Lung (tissue), 12 donors: ENCODE measurements around the gene PCBP3. TPM values are rescaled to one million over a fixed set of nuclear protein-coding genes. Genes with fewer than 3 reads are reported as not detected.
A peak's percentile ranks its signal among the peaks of the same experiment; 100 is the strongest.

Experiments
- ATAC-seq: fragments of 200-7000 bp; cut with Tn5 transposase; one replicate; pipeline ENCODE4 v1.9.1; 2020; ENCODE audit warnings: moderate number of reproducible peaks; ENCODE audit not compliant: insufficient read depth, low FRiP score
- DNase-seq, 3 donors: peaks; one replicate each; pipeline ENCODE4 v3.0.0-alpha.2; 2013 to 2017
- H3K27ac ChIP-seq, 2 donors: one replicate each; pipeline ENCODE4 v1.5.1; 2013; ENCODE audit warnings: mild to moderate bottlenecking in 2 of 2, moderate library complexity in 2 of 2, control low read depth in 1 of 2, inconsistent platforms in 1 of 2, low read depth in 1 of 2, low read length in 1 of 2
- H3K27me3 ChIP-seq, 3 donors: one replicate each; pipeline ENCODE4 v1.5.1; 2013; ENCODE audit warnings: low read length in 2 of 3; ENCODE audit not compliant: control insufficient read depth in 3 of 3, insufficient read depth in 3 of 3
- H3K36me3 ChIP-seq, 4 donors: one replicate each; pipeline ENCODE4 v1.5.1; 2013; ENCODE audit warnings: low read length in 4 of 4, mild to moderate bottlenecking in 1 of 4, moderate library complexity in 1 of 4; ENCODE audit not compliant: control insufficient read depth in 4 of 4, insufficient read depth in 4 of 4
- H3K4me1 ChIP-seq, 5 donors: one replicate each; pipeline ENCODE4 v1.5.1; 2013; ENCODE audit warnings: low read length in 5 of 5, mild to moderate bottlenecking in 2 of 5, moderate library complexity in 1 of 5; ENCODE audit not compliant: control insufficient read depth in 5 of 5, insufficient read depth in 5 of 5
- H3K4me3 ChIP-seq: one replicate; pipeline ENCODE4 v1.5.1; 2013; ENCODE audit warnings: mild to moderate bottlenecking, control low read depth, moderate library complexity
- H3K9ac ChIP-seq, 2 donors: one replicate each; pipeline ENCODE4 v1.5.1; 2013; ENCODE audit warnings: low read length in 2 of 2, control low read depth in 1 of 2; ENCODE audit not compliant: insufficient read depth in 1 of 2
- H3K9me3 ChIP-seq, 4 donors: one replicate each; pipeline ENCODE4 v1.5.1; 2013; ENCODE audit warnings: low read length in 3 of 4, mild to moderate bottlenecking in 1 of 4, moderate library complexity in 1 of 4; ENCODE audit not compliant: control insufficient read depth in 4 of 4, insufficient read depth in 3 of 4
- CTCF ChIP-seq: IDR thresholded peaks from 2 replicates; pipeline ENCODE4 v1.5.1; 2012; ENCODE audit warnings: mild to moderate bottlenecking; ENCODE audit errors: control extremely low read depth, extremely low read depth
- WGBS, 2 donors: extraction: QIAGEN DNeasy Blood & Tissue Kit; methylation state at CpG; one replicate each; pipeline ENCODE4 v1.1.7; 2013; 5-methylcytosine and 5-hydroxymethylcytosine counted together
- polyA plus RNA-seq, 2 donors: library from polyadenylated mRNA; stranded (reverse); fragments of 200-250 nt; gene quantifications; one replicate each; pipeline ENCODE4 v1.2.1, GENCODE V29; 2013
- total RNA-seq, 2 donors: library from RNA; depleted of rRNA in 1 of 2; stranded (reverse); fragments of >200 nt in 1 of 2; gene quantifications; one replicate each; pipeline ENCODE4 v1.2.1, GENCODE V29; 2014 to 2021
- donor health status: control.
- donor health status: control.
- donor health status: Bipolar disorder and iron deficiency.
- donor health status: healthy.
- donor health status: DM: yes; HTN: yes; CAD: no.

The PCBP3 gene
- total and polyA plus RNA-seq, 4 donors, result 1.6 to 8.2 (median 3.1) TPM

DNA sequence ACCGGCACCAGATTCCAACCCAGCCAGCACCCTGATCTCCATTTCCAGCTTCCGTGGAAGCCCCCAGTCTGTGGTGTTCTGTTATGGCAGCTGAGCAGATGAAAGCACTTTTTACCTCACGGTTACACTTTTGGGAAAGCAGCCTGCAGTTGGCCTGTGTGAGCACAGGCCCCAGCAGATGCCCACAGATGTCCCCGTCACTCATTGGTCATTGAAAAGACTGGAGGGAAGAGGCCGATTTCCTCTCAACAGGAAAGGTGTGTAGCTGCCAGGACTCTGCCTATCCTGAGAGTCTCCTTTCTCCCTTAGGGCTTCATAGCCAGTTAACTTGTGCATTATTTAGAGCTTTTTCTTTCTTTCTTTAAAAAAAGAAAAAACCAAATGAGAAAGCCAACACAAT lies 123.0 kb downstream of the PCBP3 start:
- 84 to 87% methylated on average over 5 of the region's 5 CpGs for WGBS, 2 donors
- peak overlapping the region in 1 of 2 donors; percentile 36 for H3K9ac ChIP-seq
- no peaks in the 10 kb centered on the region for H3K27me3 ChIP-seq
- no peak for ATAC-seq
- H3K4me3 ChIP-seq, result no peak overlapping the region
- peaks cover 0 to 16% (median 2%) of the 10 kb centered on the region in 5 donors for H3K4me1 ChIP-seq
- no peak overlapping the region for H3K27ac ChIP-seq
- TF ChIP-seq CTCF, result no peak
- no peaks in the 10 kb centered on the region for H3K36me3 ChIP-seq
- no peak for DNase-seq
- no peaks in the 10 kb centered on the region for H3K9me3 ChIP-seq

DNA sequence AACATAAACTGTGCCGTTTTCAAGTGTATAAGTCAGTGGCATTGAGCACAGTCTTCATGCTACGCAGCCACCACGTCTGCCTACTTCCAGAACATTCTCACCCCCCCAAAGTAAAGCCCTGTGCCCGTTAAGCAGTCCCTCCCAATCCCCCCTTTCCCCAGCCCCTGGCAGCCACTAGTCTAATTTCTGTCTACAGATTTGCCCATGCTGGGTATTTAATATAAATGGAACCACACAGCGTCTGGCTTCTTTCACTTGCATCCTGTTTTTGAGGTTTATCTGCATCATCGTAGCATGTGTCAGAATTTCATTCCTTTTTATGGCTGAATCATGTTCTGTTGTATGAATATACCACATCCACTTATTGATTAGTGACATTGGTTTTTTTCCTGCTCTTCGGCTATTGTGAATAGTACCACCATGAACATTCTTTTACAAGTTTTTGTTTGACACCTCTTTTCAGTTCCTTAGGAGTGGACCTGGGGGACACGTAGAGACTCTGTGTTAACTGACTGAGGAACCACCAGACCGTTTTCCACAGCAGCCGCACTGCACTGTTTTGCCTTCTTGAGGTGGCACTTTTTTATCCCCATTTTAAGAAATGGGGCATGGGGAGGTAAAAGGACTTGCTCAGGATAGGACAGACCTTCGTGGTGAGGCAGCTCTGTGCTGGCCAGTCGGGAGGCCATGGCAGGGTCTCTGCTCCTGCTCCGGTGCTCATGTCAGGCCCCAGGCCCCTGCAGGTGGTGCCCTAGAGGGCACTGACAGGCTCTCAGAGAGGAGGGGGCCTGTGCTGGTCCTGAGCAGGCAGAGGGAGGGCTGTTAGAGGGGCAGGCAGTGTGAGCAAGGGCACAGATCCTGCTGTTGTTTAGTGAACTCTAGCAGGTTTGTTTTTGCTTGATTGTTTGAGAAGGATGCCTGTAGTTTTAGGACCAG lies 123.8 kb downstream of the PCBP3 start:
- ATAC-seq, result no peak
- TF ChIP-seq CTCF, result no peak
- 72 to 73% methylated on average over 13 of the region's 13 CpGs for WGBS, 2 donors
- H3K4me1 ChIP-seq, result peaks cover 0 to 16% (median 2%) of the 10 kb centered on the region in 5 donors
- no peak for DNase-seq
- no peaks in the 10 kb centered on the region for H3K36me3 ChIP-seq
- no peaks in the 10 kb centered on the region for H3K9me3 ChIP-seq
- peak overlapping the region; percentile 3 to 36 for H3K9ac ChIP-seq
- H3K27ac ChIP-seq, result no peak overlapping the region
- no peaks in the 10 kb centered on the region for H3K27me3 ChIP-seq
- no peak overlapping the region for H3K4me3 ChIP-seq

DNA sequence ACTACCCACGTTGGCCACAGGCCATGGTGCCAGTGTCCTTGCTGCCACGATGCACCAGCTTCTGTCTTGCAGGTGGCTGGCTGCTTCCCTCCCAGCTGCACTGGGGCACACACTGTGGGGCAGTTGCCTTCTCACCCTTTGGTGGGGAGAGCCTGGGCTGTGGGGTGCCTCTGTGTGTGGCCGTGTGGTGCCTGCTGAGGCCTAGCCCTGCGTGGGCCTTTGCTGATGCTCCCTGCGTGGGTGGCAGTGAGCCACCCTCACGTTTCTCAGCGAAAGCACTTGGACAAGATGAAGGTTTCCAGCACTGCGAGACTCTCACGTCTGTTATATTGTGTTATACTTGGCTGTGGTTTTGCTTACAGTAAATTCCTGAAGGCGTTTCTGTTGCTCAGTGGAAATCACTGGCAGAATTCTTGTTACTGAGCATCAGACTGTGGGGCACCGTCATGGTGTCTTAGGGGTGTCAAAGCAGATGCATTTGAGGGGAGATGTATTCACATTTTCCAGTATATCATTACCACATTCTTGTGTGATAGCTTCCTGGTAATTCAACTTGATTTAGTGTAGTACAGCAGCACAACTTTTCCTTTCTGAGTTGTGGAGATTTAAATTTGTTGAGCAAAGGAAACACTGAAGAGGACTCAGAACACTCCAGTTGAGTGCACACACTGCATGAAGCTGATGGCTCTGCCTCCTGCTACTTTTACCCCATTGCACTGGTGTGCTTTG lies 124.7 kb downstream of the PCBP3 start:
- H3K9me3 ChIP-seq, result no peaks in the 10 kb centered on the region
- H3K9ac ChIP-seq, result peak overlapping the region in 1 of 2 donors; percentile 42
- WGBS, 2 donors, result 65 to 81% methylated on average over 11 of the region's 11 CpGs

More for the DNA sequence above, 124.7 kb downstream of the PCBP3 start:
- ATAC-seq, result no peak
- Histone ChIP-seq H3K4me1 (peaks cover 0 to 12% (median 2%) of the 10 kb centered on the region in 5 donors), H3K27me3 (no peaks in the 10 kb centered on the region), H3K36me3 (no peaks in the 10 kb centered on the region), H3K4me3 (no peak overlapping the region), H3K27ac (no peak overlapping the region)
- TF ChIP-seq CTCF, result no peak
- peak in 2 of 3 donors; percentile 39 to 40 for DNase-seq
